HG03442 (cell line): ENCODE data around the gene MESP2.

ENCODE experiments used
- ATAC-seq: cut with Tn5 transposase; IDR thresholded peaks from one replicate; pipeline ENCODE4 v1.9.1; 2021; ENCODE audit warnings: mild to moderate bottlenecking, moderate library complexity; ENCODE audit not compliant: unreplicated experiment

Gene MESP2

DNA sequence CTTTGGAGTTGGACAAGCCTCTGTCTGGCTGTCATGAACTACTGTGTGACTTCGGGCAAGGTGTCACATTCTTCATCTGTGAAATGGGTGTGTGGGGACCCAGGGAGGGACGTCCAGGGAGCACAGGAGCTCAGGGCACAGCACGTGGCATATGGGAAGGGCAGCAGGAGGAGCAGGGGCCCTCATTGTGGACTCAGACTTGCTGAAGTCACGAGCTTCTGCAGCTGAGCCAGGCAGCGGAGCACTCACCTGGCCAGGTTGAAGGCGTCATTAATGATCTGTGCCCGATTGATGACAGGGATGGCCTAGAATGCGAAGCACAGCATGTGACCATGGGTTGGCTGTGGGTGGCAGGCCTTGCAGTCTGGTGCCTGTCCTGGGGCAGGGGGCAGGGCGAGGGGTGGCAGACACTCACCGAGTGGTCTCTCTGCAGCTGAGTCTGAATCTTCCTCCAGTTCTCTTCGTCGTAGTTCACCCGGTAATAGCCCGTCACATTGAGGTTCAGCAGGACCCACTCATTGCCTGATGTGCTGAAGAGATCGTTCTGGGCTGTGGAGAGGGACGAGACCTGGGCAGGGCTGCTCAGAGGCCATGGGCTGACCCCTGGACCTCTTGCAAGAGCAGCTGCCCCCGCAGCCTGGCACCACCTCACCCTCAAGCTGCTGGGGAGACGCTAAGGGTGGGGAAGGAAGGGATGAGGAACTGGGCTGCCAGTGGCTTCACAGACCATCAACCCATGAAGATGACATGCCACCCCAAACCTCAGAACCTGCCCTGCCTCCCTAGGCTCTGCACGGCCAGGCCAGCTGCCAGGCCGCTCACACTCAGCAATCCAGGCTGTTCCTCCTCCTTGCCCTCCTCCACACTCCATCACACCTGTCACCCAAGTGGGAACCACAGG is 23.1 kb downstream of the MESP2 start:
- no peak for ATAC-seq

DNA sequence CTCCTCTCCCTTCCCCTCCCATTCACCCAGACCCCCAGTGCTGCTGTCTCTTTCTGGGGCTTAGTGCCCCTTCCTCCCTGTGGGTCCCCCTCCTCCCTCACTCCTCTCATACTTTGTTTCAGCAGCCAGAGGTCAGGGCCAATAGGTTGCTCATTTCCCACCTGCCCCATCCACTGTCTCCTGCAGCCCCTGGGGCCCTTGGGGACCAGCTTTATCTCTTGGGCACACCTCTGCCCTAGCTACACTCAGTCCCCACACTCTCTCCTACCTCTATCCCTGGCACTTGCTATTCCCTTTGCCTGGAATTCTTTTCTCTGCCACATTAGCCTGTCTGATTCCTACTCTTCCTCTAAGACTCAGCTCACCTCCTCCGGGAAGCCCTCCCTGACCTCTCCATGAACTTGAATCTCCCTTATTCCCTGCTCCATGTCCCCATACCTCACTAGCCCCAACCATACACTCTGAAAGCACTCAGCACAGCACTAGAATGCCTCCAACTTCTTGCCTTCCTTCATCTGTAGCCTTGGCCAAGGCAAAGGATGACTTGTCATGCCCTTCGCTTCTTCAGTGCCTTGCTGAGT is 23.9 kb downstream of the MESP2 start:
- ATAC-seq = no peak

DNA sequence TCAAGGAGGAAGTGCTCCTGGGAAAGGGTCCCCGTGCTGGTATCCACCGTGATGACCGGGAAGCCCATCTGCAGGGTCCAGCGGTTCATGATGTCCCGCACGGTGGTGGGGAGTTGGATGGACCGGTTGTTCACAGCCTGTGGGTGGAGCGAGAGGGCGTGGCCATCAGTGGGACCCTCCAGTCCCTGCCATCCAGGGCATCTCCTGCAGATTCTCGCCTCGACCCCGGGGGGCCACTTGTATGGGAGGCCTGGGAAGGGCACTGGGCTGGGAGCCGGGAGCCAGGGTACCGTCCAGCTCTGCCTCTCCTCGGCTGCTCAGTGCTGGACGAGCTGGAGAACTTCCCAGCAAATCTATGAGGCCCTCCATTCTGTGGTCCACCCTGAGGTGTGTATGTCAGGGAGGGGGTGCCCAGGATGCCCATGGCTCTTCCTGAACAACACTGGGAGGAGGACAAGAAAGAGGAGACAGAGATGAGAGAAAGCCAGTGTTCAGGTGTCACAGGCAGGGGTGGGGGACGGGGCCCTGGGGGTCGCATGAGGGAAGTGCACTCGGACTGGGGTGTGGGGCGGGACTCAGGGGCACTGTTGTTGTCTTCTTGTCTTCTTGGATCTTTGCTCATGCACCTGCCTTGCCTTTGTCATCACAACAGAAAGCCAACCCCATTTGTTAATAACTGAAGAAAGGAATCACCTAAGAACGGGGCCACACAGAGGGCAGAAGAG is 25.5 kb downstream of the MESP2 start:
- ATAC-seq = no peak

DNA sequence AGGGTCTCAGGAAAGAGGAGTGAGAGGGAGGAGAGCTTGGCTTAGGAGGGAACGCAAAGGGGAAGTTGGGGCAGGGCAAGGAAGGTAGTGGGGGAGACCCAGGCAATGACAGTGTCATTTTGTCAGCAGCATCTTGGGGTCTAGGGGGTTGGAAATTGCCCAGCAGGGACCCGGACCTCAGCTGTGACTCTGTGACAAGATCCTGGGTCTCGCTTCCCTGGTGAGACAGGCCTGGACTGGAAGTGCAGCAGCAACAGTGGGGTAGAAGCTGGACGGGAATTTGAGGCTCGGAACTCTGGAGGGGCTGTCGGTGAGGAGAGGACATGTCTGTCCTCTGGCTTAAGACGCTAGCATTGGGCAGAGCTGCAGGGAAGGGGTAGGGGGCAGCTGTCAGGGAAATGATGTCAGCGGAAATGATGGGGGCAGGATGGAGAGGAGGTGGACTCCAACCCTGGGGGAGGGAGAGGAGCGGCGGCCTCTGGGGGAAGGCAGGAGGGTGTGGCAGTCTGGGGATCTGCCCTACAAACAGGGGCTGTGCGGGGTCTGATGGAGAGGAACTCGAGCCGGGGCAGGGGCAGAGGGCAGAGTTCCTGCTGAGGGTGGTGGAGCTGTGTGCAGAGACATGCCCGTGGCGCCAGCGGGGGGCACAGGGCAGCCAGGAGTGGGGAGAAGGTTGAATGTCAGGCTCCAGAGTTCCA is 26.2 kb downstream of the MESP2 start:
- ATAC-seq = no peak

DNA sequence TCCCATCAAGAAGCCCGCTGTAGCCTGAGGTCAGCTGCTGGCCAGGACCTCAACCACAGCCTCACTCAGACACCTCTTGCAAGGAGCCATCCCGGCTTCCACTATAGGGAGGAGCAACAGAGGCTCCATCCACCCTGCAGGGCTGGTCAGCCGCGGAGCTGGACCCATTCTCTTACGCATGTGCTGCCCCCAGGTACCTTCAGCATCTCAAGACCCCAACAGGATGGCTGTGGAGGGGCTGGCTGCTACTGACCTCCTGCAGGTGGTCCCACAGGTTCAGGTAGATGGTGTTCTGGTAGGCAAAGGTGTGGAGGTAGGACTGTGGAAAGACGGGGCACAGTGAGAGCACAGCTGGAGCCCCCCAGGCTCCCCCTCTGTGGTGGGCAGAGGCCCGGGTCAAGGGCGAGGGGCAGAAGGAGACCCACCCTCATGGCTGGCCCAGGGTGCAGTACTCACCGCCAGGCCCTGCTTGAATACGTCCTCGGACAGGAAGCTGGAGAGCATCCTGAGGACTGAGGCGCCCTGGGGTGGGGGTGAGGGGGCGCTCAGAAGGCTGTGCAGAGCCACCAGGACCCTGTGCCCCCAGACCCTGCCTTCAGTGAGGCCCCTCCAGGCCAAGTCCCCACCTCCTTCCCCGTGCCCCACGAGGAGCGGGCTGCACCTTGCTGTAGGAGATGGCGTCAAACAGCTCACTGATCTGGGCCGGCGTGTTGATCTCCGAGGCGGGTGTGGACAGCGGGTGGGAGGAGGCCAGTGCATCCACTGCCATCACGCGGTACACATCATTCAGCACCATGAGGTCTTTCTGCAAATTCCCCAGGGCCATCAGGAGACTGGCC is 27.1 kb downstream of the MESP2 start:
- no peak for ATAC-seq

DNA sequence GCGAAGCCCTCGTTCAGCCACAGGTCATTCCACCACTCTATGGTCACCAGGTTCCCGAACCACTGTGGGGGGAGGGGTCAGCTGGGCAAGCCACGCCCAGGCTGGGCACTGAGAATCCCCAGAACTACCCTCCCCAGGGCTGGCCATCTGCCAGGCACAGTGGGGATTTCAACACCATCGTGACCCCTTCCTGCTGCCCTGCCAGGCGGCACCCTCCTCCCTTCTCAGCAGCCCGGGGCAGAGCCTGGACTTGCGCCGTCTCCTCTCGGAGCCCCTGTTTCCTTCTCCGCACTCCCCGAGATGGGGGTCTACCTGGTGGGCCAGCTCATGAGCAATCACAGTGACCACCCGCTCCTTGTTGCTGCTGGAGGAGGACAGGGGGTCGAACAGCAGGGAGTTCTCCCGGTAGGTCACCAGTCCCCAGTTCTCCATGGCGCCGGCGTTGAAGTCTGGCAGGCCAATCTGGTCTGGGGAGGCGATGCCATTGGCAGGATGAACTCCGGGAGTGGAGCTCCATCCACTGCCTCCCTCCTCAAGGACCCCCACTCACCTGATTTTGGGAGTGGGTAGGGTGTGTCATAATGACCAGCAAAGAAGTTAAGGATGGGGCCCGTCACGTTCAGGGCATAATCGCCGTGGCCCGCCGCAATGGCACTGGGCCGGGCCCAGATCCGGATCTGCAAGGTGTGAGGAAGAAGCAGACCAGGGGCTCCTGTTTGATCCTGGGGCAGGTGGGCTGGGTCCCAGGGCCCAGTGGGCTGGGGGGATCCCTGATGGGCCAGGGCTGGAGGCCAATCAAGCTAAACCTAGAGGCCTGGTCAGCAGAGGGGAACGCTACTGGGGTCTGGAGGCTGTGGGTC is 28.0 kb downstream of the MESP2 start:
- no peak for ATAC-seq

DNA sequence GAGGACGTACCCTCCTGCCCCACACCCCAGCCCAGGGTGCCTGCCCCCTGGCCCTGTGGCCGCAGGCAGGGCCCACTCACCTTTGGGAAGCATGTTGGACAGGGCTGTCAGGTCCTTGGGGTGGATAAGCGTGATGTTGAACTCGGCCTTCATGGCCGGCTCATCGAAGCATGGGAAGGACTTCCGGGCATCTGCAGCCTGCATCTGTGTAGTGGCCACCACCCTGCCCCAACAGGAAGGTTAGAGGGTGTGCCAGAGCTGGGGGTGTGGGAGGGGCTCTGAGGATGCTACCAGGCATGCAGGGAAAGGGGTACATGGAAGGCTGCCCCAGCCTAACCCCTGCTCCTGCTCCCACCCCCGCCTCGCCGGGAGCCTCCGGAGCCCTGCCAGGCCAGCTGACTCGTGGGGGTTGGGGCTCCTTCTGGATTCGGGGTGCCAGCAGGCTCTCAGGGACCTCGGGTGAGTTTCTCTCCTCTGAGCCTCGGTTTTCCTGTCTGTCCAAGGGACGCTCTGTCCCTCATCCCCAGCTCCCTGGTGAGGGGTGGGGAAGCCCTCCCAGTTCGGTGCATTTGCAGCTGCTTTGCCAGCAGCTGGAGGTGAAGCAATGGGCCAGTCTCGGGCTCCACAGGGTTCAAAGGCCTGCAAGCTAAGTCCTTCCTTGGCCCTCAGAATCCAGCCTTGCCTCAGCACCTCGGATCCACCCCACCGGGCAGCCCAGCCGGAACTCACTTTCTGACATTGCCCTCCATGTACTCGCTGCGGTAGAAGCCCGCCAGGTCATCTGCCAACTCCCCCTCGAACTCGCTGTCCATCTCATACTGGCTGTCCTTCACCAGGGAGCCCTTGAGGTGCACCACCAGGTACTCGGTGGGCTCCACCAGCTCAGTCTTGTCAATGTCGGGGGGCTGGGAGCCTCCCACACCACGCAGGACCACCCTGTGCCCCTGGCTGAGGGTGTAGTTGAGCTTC is 29.4 kb downstream of the MESP2 start:
- no peak for ATAC-seq

DNA sequence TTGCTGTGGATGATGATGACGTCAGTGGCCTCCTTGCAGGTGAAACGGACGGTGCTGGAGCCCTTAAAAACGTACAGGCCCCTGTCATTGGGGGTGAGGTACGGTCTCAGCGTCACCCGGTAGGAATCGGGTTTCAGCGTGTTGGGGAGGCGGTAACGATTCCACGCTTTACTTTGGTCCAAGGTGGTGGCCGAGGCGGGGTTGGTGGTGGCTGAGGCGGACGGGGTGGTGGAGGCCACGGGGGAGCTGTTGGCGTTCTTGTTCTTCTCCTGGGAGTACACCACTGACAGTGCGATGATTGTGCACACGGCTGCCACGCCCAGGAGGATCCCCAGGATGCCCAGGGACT is 30.1 kb downstream of the MESP2 start:
- ATAC-seq = no peak

DNA sequence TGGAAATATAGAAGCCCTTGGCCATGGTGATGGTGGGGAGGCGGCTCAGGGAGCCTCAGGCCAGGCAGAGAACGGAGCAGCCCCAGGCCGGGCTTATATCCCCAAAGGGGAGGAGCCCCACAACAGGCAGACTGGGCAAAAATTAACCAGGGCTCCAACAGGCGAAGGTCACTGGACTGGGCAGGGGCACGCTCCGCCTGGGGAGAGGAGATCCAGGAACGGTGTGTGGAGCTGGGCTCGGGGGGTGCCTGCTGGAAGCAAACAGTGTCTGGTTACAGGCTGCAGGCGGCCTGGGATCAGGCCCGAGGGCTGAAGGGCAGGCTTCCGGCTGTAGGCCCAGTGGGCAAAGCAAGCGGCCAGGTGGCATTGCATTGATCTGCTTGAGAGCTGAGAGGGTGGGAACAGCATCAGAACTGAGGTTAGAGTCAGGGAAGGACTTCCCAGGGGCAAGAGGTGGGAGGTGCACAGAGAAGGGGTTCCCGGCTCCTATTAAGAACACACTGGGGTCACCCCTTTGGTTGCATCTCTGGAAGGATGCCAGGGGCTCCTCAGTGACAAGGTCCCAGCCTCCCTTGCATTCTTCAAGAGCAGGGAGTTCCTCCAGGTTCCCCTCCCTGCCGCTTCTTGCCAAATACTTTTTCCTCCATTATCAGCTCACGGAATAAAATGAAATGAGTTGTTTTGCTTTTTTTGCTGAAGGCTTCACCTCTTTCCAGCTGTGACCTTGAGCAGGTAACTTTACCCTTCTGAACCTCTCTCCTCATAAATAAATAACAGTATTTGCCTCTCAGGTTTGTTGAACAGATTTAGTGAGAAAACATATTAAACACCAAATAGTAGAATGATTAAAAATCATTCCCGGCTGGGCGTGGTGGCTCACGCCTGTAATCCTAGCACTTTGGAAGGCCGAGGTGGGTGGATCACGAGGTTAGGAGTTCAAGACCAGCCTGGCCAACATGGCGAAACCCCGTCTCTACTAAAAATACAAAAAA is 30.7 kb downstream of the MESP2 start:
- ATAC-seq = no peak

DNA sequence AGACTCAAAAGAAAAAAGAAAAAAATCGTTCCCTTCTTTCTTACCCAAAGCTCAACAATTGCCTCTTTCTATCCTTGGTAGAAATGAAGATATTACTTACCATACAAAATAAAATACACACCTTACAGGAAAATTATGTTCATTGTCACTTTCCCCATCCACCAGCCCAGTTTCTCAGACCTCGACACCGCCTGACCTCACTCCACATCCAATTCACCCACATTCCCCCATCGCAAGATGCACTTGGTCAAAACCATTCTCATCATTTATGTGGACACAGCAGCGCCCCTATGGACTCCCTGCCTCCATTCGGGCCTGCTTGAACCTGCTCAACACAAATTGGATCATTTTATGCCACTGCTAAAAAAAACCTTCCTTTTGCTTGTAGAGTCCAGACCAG is 31.6 kb downstream of the MESP2 start:
- ATAC-seq = no peak

DNA sequence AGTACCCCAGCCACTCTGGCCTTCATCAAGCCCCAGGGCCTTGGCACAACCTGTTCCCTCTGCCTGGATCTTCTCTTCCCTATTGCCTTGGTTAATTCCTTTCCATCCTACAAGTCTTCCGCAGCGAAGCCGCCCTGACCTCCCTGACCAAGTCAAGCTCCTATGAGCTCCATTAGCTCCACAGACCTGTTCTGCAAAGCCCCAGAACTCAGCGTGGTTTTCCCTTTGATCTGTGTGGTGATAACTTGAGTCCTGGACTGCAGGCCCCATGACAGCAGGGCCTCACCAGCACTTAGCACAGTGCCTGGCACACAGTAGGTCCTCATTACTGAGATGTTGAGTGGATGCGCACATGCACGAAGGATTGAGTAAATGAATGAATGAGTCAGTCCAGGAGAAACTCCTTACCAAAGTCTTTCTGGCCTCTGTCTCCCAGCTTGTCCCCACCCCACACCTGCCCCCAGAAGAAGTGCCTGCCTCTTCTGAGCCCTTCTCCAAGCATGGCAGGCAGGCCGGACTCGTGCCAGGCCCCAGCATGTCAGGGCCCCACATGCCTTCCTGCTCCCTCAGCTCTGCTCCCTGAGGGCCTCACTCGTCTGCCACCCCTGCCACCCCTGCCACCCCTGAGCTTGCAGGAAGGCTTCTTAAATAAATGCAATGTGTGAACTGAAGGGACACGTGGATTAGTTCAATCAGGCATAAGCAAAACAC is 32.2 kb downstream of the MESP2 start:
- ATAC-seq = no peak

DNA sequence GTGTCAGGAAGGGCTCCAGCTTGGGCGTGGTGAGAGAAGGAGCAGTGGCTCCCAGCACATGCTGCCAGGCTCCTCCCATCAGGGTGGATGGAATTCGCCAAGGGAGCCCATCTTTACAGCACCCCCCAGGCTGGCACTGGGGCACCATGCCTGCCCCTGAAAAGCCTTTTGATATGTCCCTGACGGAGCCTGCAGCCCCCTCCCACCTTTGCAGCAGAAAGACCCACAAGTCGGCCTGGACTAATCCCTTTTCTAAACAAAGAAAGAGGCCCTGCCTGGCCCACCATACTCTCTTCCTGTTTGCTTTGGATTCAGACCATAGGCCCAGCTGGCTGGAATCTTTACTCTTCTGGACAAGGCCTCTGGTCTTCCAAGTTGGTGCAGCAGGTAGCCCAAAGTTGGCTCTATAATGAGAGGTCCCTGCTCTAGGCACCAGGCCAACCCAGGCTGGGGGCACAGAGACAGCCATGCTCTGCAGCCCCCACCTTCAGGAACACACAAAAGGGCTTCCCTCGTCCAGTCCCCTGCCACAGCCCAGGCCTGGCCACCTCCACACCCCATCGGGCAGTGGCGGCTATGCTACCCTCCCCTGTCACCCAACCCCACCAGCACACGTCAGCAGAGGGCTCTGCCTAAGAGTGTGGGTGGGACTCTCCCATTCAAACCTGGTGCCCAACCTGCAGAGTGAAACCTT is 33.1 kb downstream of the MESP2 start:
- no peak for ATAC-seq

DNA sequence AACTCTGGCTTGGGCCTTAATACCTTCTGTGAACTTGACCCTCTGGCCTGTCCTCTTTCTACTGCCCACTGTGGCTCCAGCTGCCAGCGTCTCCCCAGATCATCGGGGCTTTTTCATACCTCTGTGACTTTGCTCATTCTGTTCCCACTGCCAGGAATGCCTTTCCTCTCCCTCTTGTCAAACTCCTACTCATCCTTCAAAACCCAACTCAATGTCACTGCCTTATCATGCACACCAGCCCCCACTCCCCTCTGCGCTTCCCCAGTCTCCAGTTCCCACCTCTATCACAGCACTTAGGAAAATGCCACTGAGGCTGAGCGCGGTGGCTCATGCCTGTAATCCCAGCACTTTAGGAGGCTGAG is 33.6 kb downstream of the MESP2 start:
- no peak for ATAC-seq

DNA sequence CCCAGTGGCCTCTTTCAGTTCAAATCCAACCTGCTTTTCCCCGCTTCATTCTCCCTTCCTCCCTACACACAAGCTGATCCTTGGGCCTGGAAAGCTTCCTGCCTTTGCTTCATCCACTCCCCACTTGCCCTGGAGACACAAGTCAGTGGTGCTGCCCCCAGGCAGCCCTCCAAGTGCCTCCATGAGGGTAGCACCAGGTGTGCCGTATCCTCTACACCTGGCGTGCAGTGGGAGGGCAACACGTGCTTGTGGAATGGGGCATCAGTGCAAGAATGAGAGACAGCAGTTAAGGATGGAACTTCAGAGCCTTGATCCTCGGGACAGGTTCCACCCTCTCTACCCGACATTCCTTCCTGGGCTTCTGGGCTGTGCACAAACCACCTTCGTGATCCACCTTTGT is 34.7 kb downstream of the MESP2 start:
- ATAC-seq = no peak

DNA sequence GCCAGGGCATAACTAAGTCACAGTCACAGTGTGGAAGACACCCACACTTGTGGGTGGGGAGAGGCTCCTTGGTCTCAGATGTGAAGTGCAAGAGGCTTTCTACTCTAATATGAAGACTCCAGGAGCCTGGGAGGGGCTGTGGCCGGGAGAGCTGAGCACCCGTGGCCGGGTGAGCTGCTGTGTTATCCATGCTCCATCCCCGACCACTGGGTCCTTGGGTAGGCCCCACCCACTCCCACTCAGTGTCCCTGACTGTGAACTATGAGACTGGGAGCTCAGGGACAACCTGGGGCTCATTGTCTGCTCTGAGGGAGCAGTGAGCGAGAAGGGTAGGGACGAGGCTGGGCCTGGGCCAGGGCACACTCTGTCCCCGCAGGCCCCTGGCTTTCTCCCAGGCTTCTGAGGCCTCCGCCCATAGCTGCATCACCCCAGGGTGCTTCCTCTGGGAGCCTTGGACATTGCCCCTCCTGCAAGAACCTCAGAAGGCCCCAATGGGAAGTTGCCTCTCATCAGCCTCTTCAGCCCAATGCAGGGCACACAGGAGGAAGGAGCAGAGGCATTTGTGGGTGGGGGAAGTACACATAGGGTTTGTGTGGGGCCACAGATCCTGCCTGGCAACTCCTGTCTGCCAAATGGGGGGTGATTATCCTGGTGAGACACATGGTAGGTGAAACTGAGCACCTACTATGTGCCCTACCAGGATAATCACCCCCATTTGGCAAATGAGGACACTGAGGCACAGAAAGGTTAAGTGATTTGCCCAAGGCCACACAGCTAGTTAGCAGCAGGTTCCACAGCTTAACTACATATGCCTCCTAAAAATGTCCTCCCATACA is 36.1 kb downstream of the MESP2 start:
- ATAC-seq = no peak
